ENCODE measurements around the gene CCNY. TPM values are rescaled to one million over a fixed set of nuclear protein-coding genes. Genes with fewer than 3 reads are reported as not detected.

Gene CCNY
- total RNA-seq, 1 experiment from 2014 or later: 62.2 TPM

GRCh38 chr10:35423505-35424306, 87.4 kb downstream of the CCNY start:
- H3K4me2 ChIP-seq (ENCODE audit: low read length): no peak overlapping the region
- no peaks in the 10 kb centered on the region for H3K27me3 ChIP-seq (ENCODE audit: insufficient read depth, low read length)
- peaks cover under 1% of the 10 kb centered on the region; the same call in 1 of the 2 replicates for H4K20me1 ChIP-seq (ENCODE audit: insufficient read depth)
- H3K27ac ChIP-seq (ENCODE audit: low read depth, low read length): no peak overlapping the region
- no peaks in the 10 kb centered on the region for H3K9me3 ChIP-seq (ENCODE audit: control insufficient read depth in 1 of 2, insufficient read depth in 1 of 2, low read depth in 1 of 2, low read length in 2 of 2)
- ChIA-PET POLR2A (no interaction called here), RAD21 (ENCODE audit: low non-redundant PET in 1 of 2, low total read pairs in 2 of 2, uncharacterized antibody in 2 of 2, unreplicated experiment in 2 of 2) (no interaction called here), CTCF (no interaction called here)
- H3K9me2 ChIP-seq (ENCODE audit: insufficient read depth): no peaks in the 10 kb centered on the region
- no peak overlapping the region for H2AFZ ChIP-seq (ENCODE audit: low read depth, low read length, poor library complexity, severe bottlenecking)
- no peak for ATAC-seq
- intact Hi-C loops (cut with micrococcal nuclease): no loop called here
- no peaks in the 10 kb centered on the region for H3K36me3 ChIP-seq (ENCODE audit: control insufficient read depth in 1 of 2, insufficient read depth in 2 of 2, low read length in 2 of 2)
- peaks cover 89% of the 10 kb centered on the region for H3K79me2 ChIP-seq (ENCODE audit: insufficient read depth, low read length)
- H3K4me3 ChIP-seq (replicated peaks in 1 of 2; ENCODE audit: low read depth in 1 of 2, low read length in 2 of 2): no peak overlapping the region
- TF ChIP-seq ELF1 (IDR thresholded peaks at IDR 0.05; ENCODE audit: borderline replicate concordance, low read depth): no peak
- no peak for TF ChIP-seq CTCF (IDR thresholded peaks at IDR 0.05 in 2 of 3, conservative IDR thresholded peaks at IDR 0.05 in 1 of 3; ENCODE audit: borderline replicate concordance in 1 of 3, insufficient read depth in 1 of 3, low read depth in 2 of 3, low read length in 2 of 3)
- no peak for TF ChIP-seq EZH2phosphoT487 (IDR thresholded peaks at IDR 0.05; ENCODE audit: borderline replicate concordance)
- TF ChIP-seq CEBPB (IDR thresholded peaks at IDR 0.05; ENCODE audit: low read depth): no peak
- TF ChIP-seq EZH2 (IDR thresholded peaks at IDR 0.05): no peak
- no peak for TF ChIP-seq ZFX (IDR thresholded peaks at IDR 0.05)
- TF ChIP-seq CBX3 (IDR thresholded peaks at IDR 0.05; ENCODE audit: low read depth): no peak
- TF ChIP-seq TCF7L2 (IDR thresholded peaks at IDR 0.05; ENCODE audit: borderline replicate concordance, extremely low read depth, insufficient read depth, insufficient read length): no peak
- TF ChIP-seq POLR2A (IDR thresholded peaks at IDR 0.05; ENCODE audit: borderline replicate concordance, extremely low read depth, insufficient read depth, insufficient read length): no peak
- TF ChIP-seq REST (IDR thresholded peaks at IDR 0.05; ENCODE audit: low read depth): no peak
- TF ChIP-seq POLR2AphosphoS5 (IDR thresholded peaks at IDR 0.05; ENCODE audit: low read depth, low read length): no peak
- TF ChIP-seq EGR1 (IDR thresholded peaks at IDR 0.05; ENCODE audit: low read depth): no peak
- no peak for TF ChIP-seq ATF3 (IDR thresholded peaks at IDR 0.05)
- TF ChIP-seq ZNF274 (IDR thresholded peaks at IDR 0.05; ENCODE audit: low read depth, low read length): no peak
- no peak for TF ChIP-seq RAD21 (IDR thresholded peaks at IDR 0.05; ENCODE audit: low read depth)
- no peak for TF ChIP-seq SP1 (IDR thresholded peaks at IDR 0.05; ENCODE audit: low read depth)
- TF ChIP-seq JUND (IDR thresholded peaks at IDR 0.05): no peak
- TF ChIP-seq SIN3A (IDR thresholded peaks at IDR 0.05; ENCODE audit: low read depth): no peak
- TF ChIP-seq MAX (IDR thresholded peaks at IDR 0.05): no peak
- H3K9ac ChIP-seq (ENCODE audit: low read length): no peak overlapping the region
- no TSS peak for BruUV-seq (replicated peaks)
- H3K4me1 ChIP-seq (ENCODE audit: control insufficient read depth in 1 of 2, insufficient read depth in 2 of 2, low read length in 2 of 2): peaks cover 17 to 27% of the 10 kb centered on the region in 2 experiments
- no peak for DNase-seq (ENCODE audit: low read depth, low spot score)

Measured in HCT116 (cell line).